Smooth muscle cell of the brain vasculature (primary cell): ENCODE data around the gene ARID5A.
"Not testable (repeated sequence)": the region's sequence is repeated elsewhere in the genome, so short reads cannot be mapped to it uniquely, and the experiment has no call there.

Experiments
- DNase-seq: peaks from one replicate; pipeline ENCODE4 v3.0.0-alpha.2; 2012; ENCODE audit warnings: low read depth, low spot score

The ARID5A gene

GRCh38 chr2:96536445-96537065, at the start of gene ARID5A:
ARID5A (plus strand) TSS chr2:96536752; CDS start chr2:96536827, 75 bp downstream.
- DNase-seq: peak; percentile 65

GRCh38 chr2:96489261-96489660, 47.3 kb upstream of the ARID5A start:
- DNase-seq: no peak

- no peak for DNase-seq
Observed at GRCh38 chr2:96489663-96490062, 46.9 kb upstream of the ARID5A start.

- DNase-seq: no peak
Observed at GRCh38 chr2:96491860-96492497, 44.6 kb upstream of the ARID5A start.

GRCh38 chr2:96493072-96493471, 43.5 kb upstream of the ARID5A start:
- DNase-seq: no peak

GRCh38 chr2:96494188-96494587, 42.4 kb upstream of the ARID5A start:
- no peak for DNase-seq

- no peak for DNase-seq
Observed at GRCh38 chr2:96495982-96496629, 40.4 kb upstream of the ARID5A start.

- DNase-seq: no peak
Observed at GRCh38 chr2:96498021-96498431, 38.5 kb upstream of the ARID5A start.

- DNase-seq: not testable (repeated sequence)
Observed at GRCh38 chr2:96498611-96499010, 37.9 kb upstream of the ARID5A start.

GRCh38 chr2:96499061-96499960, 37.2 kb upstream of the ARID5A start:
- no peak for DNase-seq

- no peak for DNase-seq
Observed at GRCh38 chr2:96500385-96501066, 36.0 kb upstream of the ARID5A start.

- no peak for DNase-seq
Observed at GRCh38 chr2:96501471-96501874, 35.1 kb upstream of the ARID5A start.

- no peak for DNase-seq
Observed at GRCh38 chr2:96501886-96502810, 34.4 kb upstream of the ARID5A start.

GRCh38 chr2:96502891-96503636, 33.5 kb upstream of the ARID5A start:
- DNase-seq: no peak

- no peak for DNase-seq
Observed at GRCh38 chr2:96503637-96504243, 32.8 kb upstream of the ARID5A start.

GRCh38 chr2:96505231-96505889, 31.2 kb upstream of the ARID5A start, which contains the start of gene NEURL3:
NEURL3 (minus strand) TSS chr2:96505357; CDS start chr2:96505286, 71 bp downstream.
- no peak for DNase-seq

GRCh38 chr2:96506016-96506906, 30.3 kb upstream of the ARID5A start:
- DNase-seq: no peak

- no peak for DNase-seq
Observed at GRCh38 chr2:96506907-96507240, 29.7 kb upstream of the ARID5A start.
